ENCODE results near the gene PRDM15. TPM values are rescaled to one million over a fixed set of nuclear protein-coding genes. Genes with fewer than 3 reads are reported as not detected.
"Not testable (repeated sequence)": the region's sequence is repeated elsewhere in the genome, so short reads cannot be mapped to it uniquely, and the experiment has no call there.

PRDM15 gene
- total RNA-seq, 1 donor from 2014 or later = 7.6 TPM

DNA sequence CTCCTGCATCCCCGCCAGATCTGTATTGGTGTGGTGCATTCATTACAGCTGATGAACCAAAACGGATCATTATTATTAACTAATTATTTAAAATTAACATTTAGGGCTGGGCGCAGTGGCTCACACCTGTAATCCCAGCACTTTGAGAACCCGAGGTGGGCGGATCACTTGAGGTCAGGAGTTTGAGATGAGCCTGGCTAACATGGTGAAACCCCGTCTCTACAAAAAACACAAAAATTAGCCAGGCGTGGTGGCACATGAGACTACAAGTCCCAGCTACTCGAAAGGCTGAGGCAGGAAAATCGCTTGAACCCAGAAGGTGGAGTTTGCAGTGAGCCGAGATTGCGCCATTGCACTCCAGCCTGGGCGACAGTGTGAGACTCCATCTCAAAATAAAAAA lies 93.9 kb downstream of the PRDM15 start:
- not testable (repeated sequence) for DNase-seq (ENCODE audit: extremely low read depth, low read depth, low spot score)

DNA sequence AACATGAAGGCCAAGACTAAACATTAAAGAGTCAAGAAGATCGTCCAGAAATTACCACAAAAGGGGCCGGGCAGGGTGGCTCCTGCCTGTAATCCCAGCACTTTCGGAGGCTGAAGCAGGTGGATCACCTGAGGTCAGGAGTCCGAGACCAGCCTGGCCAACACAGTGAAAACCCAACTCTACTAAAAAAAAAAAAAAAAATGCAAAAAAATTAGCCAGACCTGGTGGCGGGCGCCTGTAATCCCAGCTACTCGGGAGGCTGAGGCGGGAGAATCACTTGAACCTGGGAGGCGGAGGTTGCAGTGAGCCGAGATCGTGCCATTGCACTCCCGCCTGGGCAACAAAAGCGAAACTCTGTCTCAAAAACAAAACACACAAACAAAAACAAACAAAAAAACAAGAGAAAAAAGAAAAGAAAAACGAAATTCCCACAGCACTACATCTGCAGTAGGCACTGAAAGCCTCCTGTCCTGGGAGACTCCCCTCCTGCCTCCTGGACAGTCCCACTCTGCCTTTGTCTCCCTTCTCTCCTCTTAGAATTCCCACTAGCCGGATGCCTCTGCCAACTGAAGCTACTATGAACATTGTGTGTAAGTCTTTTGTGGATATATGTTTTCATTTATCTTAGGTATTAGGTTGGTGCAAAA lies 94.6 kb downstream of the PRDM15 start:
- DNase-seq (ENCODE audit: extremely low read depth, low read depth, low spot score) = no peak

DNA sequence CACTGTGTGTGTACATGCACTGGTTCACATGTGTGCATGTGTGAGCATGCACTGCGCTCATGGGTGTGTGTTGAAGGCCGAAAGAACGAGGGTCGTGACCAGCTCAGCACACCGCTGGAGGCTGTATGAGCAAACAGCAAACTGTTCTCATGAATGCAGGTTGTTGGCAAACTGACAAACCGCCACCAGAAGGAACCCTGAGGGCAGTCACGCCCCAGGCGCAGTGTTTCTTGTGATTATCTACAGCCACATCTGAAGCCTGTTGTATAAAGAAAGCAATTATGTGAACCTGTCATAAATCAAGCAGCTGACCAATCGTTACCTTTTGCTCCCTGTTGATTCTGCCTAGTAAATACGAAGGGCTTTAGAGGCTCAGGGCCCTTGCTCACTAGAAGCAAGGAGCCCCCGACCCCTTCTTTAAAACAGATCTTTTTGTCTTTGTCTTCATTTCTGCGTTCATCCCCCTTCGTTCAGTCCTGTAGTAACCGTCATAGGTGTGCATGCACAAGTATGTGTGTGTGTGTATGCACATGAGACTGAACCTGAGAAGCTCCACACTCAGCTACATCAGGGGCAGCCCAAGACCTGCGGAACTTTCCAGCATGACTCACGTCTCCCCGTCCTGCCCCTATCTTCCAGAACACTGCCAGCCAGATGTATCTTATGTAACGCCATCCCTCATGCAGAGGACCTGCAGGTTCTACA lies 95.5 kb downstream of the PRDM15 start:
- DNase-seq (ENCODE audit: extremely low read depth, low read depth, low spot score) = no peak

DNA sequence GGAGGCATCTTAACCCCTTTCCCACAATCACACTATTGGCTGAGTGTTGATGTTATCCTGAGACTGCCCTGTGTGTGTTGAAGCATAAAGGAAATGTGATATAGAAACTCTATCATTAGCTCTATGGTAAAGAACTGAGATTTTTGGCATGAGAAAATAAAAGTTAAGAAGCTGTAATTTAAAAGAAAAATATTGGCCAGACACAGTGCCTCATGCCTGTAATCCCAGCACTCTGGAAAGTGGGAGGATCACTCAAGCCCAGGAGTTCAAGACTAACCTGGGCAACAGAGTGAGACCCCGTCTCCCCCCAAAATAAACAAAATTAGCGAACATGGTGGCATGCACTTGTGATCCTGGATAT lies 98.1 kb downstream of the PRDM15 start:
- no peak for DNase-seq (ENCODE audit: extremely low read depth, low read depth, low spot score)

DNA sequence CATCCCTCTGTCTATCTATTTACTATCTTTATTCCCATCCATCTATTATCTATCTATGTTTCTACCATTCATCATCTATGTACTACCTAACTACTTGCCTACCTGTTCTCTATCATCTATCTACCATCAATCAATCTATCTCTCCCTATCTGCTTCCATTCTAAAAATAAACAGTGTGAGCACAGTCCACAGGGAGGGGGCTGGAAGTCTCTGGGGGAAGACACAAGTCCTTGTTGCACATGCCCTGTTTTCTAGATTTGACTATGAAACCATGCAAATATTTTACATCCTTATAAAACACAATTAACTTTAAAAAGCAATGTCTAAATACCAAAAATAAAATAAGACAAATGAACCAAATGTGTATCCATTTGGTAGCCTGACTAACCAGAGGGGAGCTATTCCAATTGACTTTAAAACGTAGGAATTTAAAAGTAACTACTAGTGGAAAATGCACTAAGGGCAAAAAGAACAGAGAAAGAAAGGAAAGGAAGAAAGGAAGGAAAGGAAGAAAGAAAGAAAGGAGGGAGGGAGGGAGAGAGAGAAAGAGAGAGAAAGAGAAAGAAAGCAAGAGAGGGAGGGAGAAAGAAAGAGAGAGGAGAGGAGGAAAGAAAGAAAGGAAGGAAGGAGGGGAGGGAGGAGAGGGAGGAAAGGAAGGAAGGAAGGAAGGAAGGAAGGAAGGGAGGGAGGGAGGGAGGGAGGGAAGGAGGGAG lies 98.7 kb downstream of the PRDM15 start:
- no peak for DNase-seq (ENCODE audit: extremely low read depth, low read depth, low spot score)

DNA sequence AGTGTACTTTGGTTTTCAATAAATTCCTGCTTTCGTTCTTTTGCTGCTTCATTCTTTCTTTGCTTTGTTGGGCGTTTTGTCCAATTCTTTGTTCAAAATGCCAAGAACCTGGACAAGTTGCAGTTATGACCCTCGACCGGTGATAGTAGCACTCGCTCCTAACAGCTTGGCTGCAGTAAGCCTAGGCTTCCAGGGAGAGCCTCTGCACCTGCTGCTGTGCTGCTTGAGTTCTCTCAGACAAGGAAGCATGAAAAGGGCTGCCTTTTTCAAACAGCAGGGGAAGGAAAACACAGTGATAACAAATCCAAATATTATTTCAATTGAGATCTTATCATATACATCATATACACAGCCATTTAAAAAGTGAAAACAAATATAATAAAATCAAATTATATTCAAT lies 99.5 kb downstream of the PRDM15 start:
- no peak for DNase-seq (ENCODE audit: extremely low read depth, low read depth, low spot score)

DNA sequence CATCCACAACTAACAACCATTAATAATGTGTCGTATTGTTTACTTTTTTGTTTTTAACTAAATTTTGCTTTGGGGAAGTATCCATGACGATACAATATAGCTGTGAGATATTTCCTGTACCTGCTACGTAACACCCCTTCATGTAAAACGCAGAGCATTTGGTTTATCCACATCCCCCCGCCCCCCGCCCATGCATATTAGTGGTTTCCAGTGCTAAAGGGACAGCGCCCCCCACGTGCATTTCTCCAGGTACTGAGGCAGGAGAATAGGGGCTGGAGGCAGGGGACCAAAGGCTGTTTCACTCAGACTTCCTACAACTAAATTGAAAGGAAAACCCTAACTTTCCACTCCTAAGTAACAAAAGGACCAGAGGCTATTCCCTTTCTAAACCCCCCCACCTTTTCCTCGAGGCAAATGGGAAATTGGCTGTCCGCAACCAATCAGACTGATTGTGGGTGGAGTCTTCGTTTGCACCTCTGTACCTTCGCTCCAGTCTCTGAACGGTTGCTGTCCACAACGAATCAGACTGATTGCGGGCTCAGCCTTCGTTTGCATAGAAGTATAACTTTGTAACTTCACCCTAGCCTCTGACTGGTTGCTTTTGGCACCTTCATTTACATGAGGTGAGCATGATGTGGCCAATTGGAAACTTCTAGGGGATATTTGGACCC lies 100.1 kb downstream of the PRDM15 start:
- no peak for DNase-seq (ENCODE audit: extremely low read depth, low read depth, low spot score)

DNA sequence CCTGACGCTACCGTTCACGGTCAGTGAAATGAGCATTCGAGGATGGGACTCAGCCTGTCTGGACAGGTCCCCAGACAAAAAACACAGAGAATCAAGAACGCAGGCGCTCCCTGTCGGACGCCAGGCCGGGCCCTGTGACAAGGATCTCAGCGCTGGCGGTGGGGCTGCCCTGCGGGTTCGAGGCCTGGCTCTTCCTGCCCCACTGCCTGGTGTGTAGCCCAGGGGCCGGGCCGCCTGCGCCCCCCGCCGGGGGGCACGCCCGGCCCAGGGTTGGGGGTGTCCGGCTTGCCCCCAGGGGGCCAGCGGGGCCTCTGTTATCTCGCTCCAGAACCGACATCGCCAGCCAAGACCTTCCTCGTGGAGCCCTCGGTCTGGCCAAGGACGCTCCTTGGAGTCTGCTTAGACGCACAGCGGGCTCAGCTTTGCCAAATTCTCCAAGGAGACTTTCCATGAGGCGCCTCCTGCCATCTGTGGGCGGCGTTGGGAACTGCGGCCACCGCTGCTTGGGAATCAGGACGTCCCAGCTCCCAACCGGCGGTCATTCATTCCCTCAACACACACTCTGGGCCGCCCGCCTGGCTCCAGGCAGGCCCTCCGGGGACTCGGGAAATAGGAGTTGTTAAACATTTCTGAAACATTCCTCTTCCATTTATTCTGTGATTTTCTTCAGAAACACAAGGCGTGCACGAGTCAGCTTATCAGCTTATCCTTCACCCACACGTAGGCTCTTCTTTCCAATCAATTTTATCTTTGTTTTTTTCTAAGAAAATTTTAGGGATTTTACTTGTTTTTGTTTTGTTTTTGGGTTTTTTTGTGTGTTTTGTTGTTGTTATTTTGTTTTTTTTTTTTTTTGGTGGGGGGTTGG lies 101.0 kb downstream of the PRDM15 start:
- DNase-seq (ENCODE audit: extremely low read depth, low read depth, low spot score) = no peak

DNA sequence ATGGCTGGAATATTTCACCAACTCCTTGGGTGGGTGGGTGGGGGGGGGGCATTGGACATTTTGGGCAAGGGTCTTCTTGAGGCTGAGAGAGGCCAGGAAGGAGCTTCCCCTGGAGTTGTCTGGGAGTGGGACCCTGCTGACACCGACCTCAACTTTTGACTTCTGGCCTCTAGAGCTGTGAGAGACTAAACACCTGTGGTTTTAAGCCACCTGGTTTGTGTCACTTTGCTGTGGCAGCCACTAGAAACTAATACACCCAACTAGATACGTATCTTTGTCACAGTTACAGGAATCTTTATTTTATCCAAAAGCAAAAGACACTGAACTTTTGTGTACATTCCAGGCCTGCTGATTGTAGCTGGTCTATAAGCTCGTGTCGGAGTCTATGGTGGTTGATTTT lies 102.4 kb downstream of the PRDM15 start:
- no peak for DNase-seq (ENCODE audit: extremely low read depth, low read depth, low spot score)

DNA sequence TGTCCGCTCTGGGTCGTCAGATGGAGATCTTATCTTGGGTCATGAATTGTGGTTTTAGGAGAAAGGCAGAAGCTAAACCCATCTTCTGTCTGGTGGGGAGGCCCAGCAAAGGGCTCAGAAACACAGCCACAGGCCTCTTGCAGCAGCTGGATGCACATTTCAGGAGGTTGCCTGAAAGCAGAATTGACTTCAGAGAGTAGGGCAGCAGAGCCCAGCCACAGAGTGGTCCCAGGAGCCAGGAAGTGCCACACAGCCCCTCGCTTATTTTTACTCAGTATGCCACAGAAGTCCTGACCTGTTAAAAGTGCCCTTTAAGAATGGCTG lies 104.0 kb downstream of the PRDM15 start:
- no peak for DNase-seq (ENCODE audit: extremely low read depth, low read depth, low spot score)

DNA sequence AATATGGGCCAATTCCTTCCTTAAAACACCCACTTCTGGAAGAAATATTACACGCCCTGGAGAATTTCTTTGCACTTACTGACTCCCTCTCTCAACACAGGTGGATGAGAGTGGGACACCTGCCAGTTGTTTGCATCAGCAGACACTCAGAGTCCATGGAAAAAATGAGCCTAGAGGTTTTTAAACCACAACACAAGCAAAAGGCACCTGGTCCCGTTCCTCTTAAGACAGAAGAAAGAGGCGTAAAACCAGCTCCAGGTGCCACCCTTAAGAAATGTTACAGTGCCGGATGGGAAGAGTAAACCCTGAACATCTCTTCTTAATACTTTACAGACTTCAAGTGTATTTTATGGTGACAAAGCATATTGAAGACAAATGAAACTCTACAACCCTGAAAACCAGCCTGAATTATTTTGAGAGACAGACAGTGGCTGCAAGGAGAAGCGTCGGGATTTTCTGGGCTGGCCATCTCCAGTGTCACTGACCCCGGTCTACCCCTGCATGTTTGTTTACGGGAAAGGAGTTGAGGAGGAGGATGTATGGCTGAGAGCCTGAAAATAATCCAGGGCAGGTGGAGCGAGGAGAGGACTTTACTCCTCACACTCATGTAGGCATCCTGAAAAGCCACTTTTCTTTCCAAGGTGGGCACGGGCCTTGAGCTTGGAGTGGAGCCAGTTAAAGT lies 104.5 kb downstream of the PRDM15 start:
- DNase-seq (ENCODE audit: extremely low read depth, low read depth, low spot score) = no peak

DNA sequence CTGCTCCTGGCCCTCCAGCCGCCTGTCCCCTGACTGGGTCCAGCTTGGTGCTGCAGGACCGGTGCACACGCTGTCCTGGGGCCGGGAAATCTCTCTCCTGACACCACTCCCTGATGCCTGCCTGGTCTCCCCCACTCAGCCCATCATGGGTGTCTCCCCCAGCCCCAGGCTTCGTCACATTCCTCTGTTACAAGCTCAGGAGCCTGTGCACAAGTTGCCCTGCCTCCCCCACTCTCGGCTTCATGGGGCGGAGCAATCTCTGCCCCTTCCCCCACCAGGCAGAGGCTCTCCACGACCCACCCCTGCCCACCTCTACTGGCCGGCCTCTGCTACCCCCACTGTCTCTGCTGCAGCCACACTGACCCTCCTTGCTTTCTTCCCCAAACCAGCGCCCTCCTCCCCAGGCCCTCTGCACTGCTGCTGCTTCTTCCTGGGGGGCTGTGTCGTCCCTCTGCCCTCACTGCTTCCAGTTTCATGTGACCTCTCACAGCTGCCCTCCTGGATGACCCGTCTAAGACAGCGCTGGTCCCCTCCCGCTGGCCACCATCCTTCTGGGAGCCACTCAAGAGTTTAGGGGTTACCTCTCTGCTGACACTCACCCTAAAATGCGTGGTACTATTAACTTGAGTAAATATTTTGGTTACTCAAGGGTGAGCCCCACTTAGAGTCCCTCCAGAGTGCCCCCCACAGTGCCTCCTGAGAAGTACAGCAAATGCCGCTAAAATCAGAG lies 106.6 kb downstream of the PRDM15 start:
- DNase-seq (ENCODE audit: extremely low read depth, low read depth, low spot score) = no peak

DNA sequence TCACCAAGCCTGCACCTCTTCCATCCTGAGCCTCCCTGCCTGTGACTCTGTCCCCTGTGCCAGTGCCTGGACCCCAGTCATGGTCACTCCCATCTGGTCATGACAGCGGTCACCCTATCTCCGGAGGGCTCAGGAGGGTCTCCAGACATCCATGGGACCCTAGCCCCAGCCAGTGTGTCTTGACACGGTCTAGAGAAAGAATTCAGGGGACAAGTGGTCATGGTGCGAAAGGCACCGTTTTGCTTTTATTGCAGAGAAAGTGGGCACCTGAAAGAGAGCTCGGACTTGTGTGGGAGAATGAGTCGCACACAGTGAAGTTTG lies 107.6 kb downstream of the PRDM15 start:
- DNase-seq (ENCODE audit: extremely low read depth, low read depth, low spot score) = no peak

DNA sequence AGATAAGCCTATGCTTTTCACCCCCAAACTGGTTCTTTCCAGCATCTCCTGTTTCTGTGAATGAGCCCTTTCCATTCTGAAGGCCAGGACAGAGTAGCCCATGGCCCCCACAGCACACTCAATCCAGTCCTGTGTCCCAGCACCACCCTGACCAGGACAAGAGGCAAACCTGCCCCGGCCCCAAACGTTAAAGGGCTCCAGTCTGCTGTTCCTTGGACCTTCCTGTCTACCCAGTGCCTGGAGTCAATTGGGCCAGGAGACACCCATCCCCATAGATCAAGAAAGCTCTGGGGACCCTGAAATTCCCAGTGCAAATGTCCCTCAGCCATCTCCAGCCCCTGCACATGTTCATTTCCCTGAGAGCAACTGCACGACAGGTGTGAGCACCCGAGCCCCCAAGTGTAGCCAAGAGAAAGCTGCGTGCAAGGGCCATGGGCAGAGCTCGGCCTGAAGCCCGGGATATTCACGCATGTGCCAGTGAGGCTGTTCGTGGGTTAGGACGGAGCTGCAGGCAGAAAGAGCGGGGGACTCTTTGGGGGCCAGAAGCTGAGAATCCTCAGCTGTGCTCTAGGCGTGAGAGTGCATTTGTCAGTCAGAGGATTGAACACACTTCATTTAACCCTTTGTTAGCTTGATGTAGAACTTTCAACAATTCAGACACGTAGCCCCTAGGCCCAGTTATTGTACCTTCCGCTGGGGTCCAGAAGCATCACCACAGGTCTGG lies 108.1 kb downstream of the PRDM15 start:
- DNase-seq (ENCODE audit: extremely low read depth, low read depth, low spot score) = no peak

DNA sequence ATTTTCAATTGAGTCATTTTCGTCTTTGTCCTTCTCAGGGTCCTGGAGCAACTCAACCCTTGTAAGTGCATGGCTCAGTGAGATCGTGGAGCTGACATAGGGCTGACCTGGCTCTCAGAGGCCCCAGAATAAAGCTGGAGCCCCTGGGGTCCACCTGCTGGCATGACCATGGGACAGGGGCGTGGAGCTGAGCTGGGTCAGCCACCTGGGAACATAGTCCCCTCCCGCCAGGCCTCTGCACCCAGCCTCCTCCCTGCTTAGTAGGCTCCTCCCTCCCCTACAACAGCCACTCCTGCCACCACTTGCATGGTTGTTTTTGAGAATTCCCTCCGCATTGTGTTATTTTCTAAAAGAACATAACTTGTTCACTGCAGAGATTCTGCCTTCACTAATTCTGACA lies 109.2 kb downstream of the PRDM15 start:
- DNase-seq (ENCODE audit: extremely low read depth, low read depth, low spot score) = no peak

DNA sequence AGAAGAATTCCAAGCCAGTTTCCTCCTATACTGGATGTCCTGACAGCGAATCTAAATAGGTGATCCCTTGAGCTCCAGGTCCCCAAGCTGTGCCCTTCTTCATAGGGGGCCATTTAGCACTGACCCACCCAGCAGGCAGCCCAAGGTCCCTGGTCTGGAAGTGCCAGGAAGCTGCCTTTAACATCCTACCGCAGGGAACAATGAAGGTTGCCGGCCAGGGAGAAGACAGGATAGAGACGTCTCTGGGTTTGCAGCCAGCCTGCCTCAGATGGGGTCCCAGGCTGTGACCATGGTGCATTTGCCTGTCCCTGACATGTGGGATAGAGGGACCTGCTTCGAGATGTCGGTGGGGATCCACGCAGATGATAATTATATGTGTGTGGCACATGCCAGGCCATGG lies 109.6 kb downstream of the PRDM15 start:
- no peak for DNase-seq (ENCODE audit: extremely low read depth, low read depth, low spot score)

DNA sequence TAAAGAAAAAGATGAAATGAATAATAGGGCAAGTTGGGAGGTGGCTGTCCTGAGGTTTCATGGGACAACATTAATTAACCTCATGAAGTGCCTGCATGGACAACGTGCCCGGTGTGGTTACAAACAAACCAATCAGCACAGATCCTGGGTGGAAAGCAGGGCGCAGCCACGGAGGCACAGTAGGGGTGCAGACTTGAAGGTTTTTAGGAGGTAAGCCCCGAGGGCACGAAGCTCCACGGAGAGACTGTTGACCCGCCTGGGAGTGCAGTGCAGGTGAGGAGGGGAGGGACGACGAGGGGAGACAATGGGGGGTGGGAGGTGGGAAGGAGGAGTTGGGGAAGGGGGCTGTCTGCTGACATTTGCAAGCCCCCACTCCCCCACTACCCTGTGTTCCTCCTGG lies 110.0 kb downstream of the PRDM15 start:
- no peak for DNase-seq (ENCODE audit: extremely low read depth, low read depth, low spot score)

DNA sequence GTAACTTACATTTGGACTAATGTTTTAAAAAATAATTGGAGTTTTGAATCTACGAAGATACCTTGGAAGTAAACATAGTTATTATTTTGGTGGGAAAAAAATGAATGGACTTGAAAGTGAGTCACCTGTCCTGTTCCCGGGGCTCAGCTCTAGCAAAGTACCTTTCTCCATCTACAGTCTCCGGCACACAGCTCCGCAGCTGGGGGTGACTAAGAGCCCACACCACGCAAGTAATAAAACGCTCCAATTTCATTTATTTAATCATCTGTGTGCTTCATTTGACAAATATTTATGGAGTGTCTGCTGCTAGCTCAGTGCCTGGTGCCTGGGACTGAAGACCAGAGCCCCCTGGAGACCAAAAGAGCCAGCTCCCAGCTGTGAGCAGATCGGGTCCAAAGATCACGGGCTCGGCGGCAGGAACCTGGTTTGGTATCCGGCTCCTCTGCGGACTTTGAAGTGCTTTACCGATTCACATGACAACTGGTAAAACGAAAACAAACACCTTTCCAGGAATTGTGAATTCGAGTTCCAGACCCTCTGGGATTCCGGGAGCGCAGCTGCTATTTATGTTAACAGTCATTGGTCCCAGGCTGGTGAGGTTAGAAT lies 110.6 kb downstream of the PRDM15 start:
- no peak for DNase-seq (ENCODE audit: extremely low read depth, low read depth, low spot score)

Measured in glomerular endothelial cell (primary cell).